Measurements from ENCODE around the gene GSDME. TPM values are rescaled to one million over a fixed set of nuclear protein-coding genes. Genes with fewer than 3 reads are reported as not detected.

The GSDME gene
- total RNA-seq, 1 donor from 2014 or later: 3.5 TPM

DNA sequence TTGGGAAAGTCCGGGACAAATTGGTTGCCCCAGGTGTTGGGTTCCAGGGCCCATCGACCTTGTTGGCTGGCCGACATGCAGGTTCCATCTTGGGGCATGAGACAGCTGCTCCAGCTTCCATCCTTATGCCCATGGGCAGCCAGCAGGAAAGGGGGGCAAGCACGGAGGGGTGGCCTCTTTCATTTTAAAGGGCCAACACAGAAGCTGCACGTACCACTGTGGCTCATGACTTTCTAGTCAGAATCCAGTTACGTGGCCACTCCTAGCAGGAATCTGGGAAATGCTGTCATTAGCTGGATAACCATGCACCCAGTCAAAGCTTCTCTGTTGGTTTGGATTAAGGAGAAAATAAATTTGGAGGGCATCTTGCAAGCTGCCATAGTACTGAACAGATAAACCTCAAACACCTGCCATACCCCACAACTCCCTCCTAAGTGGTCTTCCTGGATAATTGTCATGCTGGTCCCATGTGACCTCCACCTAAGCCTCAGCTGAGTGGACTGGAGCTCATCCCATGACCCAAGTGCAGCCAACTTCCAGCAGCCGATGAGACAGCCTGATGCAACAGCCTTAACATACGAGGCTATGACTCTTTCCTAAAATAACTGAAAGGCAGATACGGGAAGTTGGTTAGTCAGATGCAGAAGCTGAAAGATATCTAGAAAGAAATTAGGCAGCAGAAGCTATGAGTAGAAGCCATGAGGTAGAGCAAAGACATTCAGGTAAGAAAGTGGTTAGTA lies 21.4 kb upstream of the GSDME start:
- ATAC-seq (ENCODE audit: poor library complexity): peak; percentile 81
- intact Hi-C loops (cut with DNase I): no loop called here
- DNase-seq: peak; percentile 51

GRCh38 chr7:24777806-24778205 lies 20.5 kb upstream of the GSDME start:
- intact Hi-C loops (cut with DNase I): no loop called here
- DNase-seq (no peak), ATAC-seq (ENCODE audit: poor library complexity) (no peak)

DNA sequence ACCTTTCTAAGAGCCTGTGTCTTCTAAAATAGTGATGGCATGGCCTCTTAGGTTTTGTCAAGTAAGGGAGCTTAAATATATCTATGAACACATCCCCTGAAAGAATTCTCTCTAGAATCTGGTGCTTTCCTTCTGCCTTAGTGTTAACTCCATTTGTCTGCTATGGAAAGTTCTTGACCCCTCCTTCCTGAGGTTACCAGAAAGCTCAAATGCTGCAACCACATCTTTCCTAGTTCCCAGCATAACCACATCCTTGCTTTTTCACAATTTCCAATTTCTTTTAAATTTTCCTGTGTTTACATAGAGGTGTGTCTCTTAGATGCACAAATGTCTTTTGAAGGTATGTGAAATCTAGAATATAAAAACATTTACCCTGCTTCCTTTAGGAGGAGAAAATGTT lies 16.4 kb upstream of the GSDME start:
- no peak for ATAC-seq (ENCODE audit: poor library complexity)
- DNase-seq: no peak
- intact Hi-C loops (cut with DNase I): no loop called here

GRCh38 chr7:24769851-24770250 lies 12.6 kb upstream of the GSDME start:
- DNase-seq (no peak), ATAC-seq (ENCODE audit: poor library complexity) (peak; percentile 55)
- intact Hi-C loops (cut with DNase I): no loop called here

DNA sequence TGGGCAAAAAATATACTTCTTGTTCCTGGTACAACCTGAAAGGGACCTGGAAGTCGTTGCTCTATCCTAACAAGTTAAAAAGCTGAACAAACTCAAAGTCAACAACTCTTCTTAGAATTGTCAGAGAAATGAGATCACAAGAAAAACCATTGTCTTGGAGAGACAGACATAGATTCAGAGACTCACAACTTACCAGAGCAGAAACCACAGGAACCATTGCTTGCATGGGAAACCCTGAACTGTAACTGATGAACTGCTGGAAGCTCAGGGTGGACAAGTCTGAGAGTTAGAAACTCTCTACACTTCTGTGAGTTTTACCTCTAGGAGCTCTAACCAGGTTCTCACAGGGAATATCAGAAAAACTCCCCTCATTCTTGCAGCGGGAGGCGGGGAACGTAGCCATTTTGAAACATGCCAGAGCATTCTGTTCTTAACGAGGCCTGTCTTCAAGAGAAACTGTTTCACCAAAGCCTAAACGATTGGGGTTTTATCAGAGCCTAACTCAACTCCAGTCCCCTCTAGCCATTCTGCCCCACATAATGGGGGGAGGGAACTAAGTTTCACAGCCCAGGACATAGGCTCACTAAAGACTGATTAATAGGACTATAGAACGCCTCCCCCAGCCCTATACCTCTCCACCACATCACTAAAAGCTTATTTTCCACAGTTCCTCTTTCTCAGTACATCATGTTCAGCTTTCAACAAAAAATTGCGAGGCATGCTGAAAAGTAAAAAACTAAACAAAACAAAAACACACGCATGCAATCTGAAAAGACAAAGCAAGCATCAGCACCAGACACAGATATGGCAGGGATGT lies 12.0 kb upstream of the GSDME start:
- no peak for DNase-seq
- peak; percentile 16 for ATAC-seq (ENCODE audit: poor library complexity)
- intact Hi-C loops (cut with DNase I): no loop called here

- ATAC-seq (ENCODE audit: poor library complexity) (no peak), DNase-seq (no peak)
- intact Hi-C loops (cut with DNase I): no loop called here
Measured at GRCh38 chr7:24767878-24768569, 10.8 kb upstream of the GSDME start.

- peak; percentile 79 for ATAC-seq (ENCODE audit: poor library complexity)
Measured at GRCh38 chr7:24764972-24765744, 7.9 kb upstream of the GSDME start.

DNA sequence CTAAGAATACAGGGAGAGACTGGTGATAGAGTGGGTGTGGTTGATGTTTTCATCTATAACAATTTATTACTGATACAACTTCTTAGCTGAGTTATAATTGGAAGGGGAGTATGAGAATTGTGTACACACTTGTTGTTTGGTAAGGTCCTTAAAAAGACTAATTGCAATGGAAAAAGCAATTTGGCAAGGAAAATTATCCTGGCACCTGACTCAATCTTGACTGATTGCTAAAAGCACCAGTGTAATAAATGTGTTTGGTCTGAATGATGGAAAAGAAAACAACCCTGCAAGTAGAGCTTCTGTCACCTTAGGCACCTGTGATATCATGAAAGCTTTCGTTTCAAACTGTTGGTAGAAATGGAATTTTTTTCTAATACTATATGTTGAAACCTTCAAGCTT lies 6.7 kb upstream of the GSDME start:
- DNase-seq (no peak), ATAC-seq (ENCODE audit: poor library complexity) (no peak)
- intact Hi-C loops (cut with DNase I): no loop called here

More at GRCh38 chr7:24764972-24765744, 7.9 kb upstream of the GSDME start:
- intact Hi-C loops (cut with DNase I): no loop called here
- no peak for DNase-seq

GRCh38 chr7:24763303-24763901 lies 6.1 kb upstream of the GSDME start:
- ATAC-seq (ENCODE audit: poor library complexity) (no peak), DNase-seq (no peak)
- intact Hi-C loops (cut with DNase I): no loop called here

DNA sequence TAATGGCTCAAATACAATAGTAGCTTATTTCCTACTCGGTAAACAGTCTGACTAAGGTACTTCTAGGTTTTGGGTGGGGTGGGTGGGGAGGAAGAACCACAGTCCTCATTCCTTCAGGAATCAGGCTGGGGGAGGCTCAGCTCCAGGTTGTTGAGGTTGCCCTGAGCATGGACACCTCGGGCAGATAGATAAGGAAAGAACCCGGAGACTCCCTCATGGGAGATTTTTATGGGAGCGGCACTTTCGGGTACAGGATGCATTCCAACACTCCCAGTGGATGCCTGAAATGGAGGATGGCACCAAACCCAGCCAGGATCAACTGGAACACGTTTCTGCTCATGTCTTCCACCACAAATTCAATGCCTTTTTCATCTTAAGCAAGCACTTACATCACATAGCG lies 5.5 kb upstream of the GSDME start:
- intact Hi-C loops (cut with DNase I): no loop called here
- ATAC-seq (ENCODE audit: poor library complexity) (no peak), DNase-seq (no peak)

GRCh38 chr7:24760968-24761367 lies 3.7 kb upstream of the GSDME start:
- intact Hi-C loops (cut with DNase I): no loop called here

DNA sequence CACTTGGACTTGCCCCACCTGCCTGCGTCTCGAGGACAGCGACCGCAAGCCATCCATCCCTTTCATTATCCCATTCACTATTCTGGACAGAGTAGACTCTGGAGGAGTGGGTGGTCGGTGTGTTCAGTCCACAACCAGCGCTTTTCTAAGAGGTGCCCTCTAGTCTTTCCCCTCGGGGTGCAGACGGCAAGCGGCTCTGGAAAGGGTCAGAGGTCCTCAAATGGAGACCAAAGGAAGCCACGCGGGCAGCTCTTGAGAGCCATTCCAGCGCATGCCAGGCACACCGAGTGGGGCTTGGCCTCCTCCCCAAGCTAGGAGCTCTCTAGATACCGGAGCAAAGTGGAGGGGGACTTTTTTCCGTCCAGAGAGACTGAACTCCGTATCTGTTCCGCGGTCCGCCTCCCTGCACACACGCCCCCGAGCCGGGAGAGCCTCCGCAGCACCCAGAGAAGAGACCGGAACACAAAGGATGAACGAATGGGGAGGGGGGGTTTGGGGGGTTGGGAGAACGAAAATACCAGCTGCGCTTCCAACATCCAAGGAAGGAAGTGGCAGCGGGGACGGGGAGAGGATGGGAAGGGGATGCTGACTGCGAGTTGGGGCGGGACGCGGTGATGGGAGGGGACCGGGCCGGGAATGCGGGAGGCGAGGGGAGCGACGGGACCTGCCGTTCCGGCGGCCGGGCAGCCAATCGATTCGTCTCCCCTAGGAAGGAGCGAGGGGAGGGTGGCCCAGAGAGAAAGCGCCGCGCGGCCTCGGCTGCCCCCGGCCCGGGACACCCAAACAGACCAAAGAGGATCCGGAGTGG lies 515 bp downstream of the GSDME start:
- DNase-seq (peak; percentile 73), ATAC-seq (ENCODE audit: poor library complexity) (peak; percentile 77)
- intact Hi-C loops (cut with DNase I): no loop called here

More at GRCh38 chr7:24760968-24761367, 3.7 kb upstream of the GSDME start:
- DNase-seq (no peak), ATAC-seq (ENCODE audit: poor library complexity) (no peak)

- intact Hi-C loops (cut with DNase I): no loop called here
- ATAC-seq (ENCODE audit: poor library complexity) (no peak), DNase-seq (no peak)
Measured at GRCh38 chr7:24755541-24756407, 1.5 kb downstream of the GSDME start.

- DNase-seq: no peak
- intact Hi-C loops (cut with DNase I): no loop called here
- no peak for ATAC-seq (ENCODE audit: poor library complexity)
Measured at GRCh38 chr7:24754906-24755506, 2.3 kb downstream of the GSDME start.

- intact Hi-C loops (cut with DNase I): no loop called here
- ATAC-seq (ENCODE audit: poor library complexity) (no peak), DNase-seq (no peak)
Measured at GRCh38 chr7:24752073-24752800, 5.0 kb downstream of the GSDME start.

GRCh38 chr7:24751484-24751883 lies 5.8 kb downstream of the GSDME start:
- intact Hi-C loops (cut with DNase I): no loop called here
- DNase-seq (no peak), ATAC-seq (ENCODE audit: poor library complexity) (no peak)

All from Right ventricle myocardium superior (tissue), 1 donor.